DND-41 (cell line): ENCODE results near the gene IL1RN.

Experiments used
- ATAC-seq: fragments of 200-7000 bp; cut with Tn5 transposase; 3 replicates; pipeline ENCODE4 v1.9.1; 2021; ENCODE audit warnings: low read depth; ENCODE audit not compliant: insufficient read depth
- DNase-seq: peaks from one replicate; pipeline ENCODE4 v3.0.0-alpha.2; 2020
- H2AFZ ChIP-seq: 2 replicates; pipeline ENCODE4 v1.6.0; 2012; ENCODE audit warnings: low read depth, low read length
- H3K27ac ChIP-seq: 2 replicates; pipeline ENCODE4 v1.5.1; 2012; ENCODE audit warnings: low read length, inconsistent platforms
- H3K27me3 ChIP-seq: fragments of 200-600 bp; sonication (generic); 2 replicates; pipeline ENCODE4 v1.6.0; 2012; ENCODE audit warnings: low read length, mild to moderate bottlenecking, inconsistent platforms; ENCODE audit not compliant: insufficient read depth, poor library complexity
- H3K36me3 ChIP-seq: 2 replicates; pipeline ENCODE4 v1.5.1; 2012; ENCODE audit warnings: low read length, inconsistent platforms; ENCODE audit not compliant: insufficient read depth
- H3K4me1 ChIP-seq: 2 replicates; pipeline ENCODE4 v1.5.1; 2012; ENCODE audit warnings: mild to moderate bottlenecking, low read length; ENCODE audit not compliant: insufficient read depth
- H3K4me2 ChIP-seq: 2 replicates; pipeline ENCODE4 v1.6.0; 2012; ENCODE audit warnings: mild to moderate bottlenecking, moderate library complexity, low read length, inconsistent platforms; ENCODE audit not compliant: insufficient read depth
- H3K4me3 ChIP-seq, 2 experiments: fragments of 200-600 bp in 1 of 2; shearing (Covaris generic) in 1 of 2; 2 replicates each; pipeline ENCODE4 v1.5.1; 2012 to 2016; ENCODE audit warnings: inconsistent platforms in 2 of 2, low read length in 2 of 2, mild to moderate bottlenecking in 2 of 2, low read depth in 1 of 2, moderate library complexity in 1 of 2
- H3K79me2 ChIP-seq: 2 replicates; pipeline ENCODE4 v1.6.0; 2012; ENCODE audit warnings: low read length, inconsistent platforms; ENCODE audit not compliant: insufficient read depth
- H3K9ac ChIP-seq: 2 replicates; pipeline ENCODE4 v1.6.0; 2012; ENCODE audit warnings: low read depth, mild to moderate bottlenecking, inconsistent platforms, low read length, moderate library complexity
- H3K9me3 ChIP-seq: 2 replicates; pipeline ENCODE4 v1.5.1; 2012; ENCODE audit warnings: low read length, moderate library complexity, mild to moderate bottlenecking, inconsistent platforms; ENCODE audit not compliant: insufficient read depth, severe bottlenecking
- H4K20me1 ChIP-seq: 2 replicates; pipeline ENCODE4 v1.6.0; 2012; ENCODE audit warnings: low read length; ENCODE audit not compliant: insufficient read depth
- CTCF ChIP-seq: IDR thresholded peaks from 2 replicates; pipeline ENCODE4 v1.5.1; 2012; ENCODE audit warnings: borderline replicate concordance, low read length, moderate library complexity, mild to moderate bottlenecking; ENCODE audit not compliant: poor library complexity, severe bottlenecking; ENCODE audit errors: extremely low read depth
- EZH2 ChIP-seq: IDR thresholded peaks from 3 replicates; pipeline ENCODE4 v1.6.1; 2012; ENCODE audit warnings: borderline replicate concordance, low read depth, mild to moderate bottlenecking, moderate library complexity, low read length, inconsistent platforms; ENCODE audit not compliant: severe bottlenecking

IL1RN gene

GRCh38 chr2:113173542-113174375, 46.4 kb downstream of the IL1RN start, which contains the start of gene PSD4:
PSD4 (plus strand) TSS chr2:113173971; CDS start chr2:113182457, 8,486 bp downstream.
- Histone ChIP-seq H3K79me2 (peaks cover 56% of the 10 kb centered on the region), H3K27me3 (no peaks in the 10 kb centered on the region), H3K4me3 (peak within 1 kb of the TSS; percentile 70 to 80), H3K27ac (peak within 1 kb of the TSS; percentile 96), H2AFZ (peak within 1 kb of the TSS; percentile 84), H3K36me3 (peaks cover 36% of the 10 kb centered on the region), H3K9me3 (no peaks in the 10 kb centered on the region), H3K4me1 (peaks cover 57% of the 10 kb centered on the region), H3K4me2 (peak within 1 kb of the TSS; percentile 95), H3K9ac (peak within 1 kb of the TSS; percentile 78), H4K20me1 (peaks cover 28% of the 10 kb centered on the region)
- TF ChIP-seq CTCF (no peak), EZH2 (no peak)
- ATAC-seq (peak; percentile 85), DNase-seq (peak; percentile 97)

GRCh38 chr2:113174376-113174750, 47.0 kb downstream of the IL1RN start:
- Histone ChIP-seq H4K20me1 (peaks cover 34% of the 10 kb centered on the region), H3K27ac (peak overlapping the region; percentile 96), H3K9ac (peak overlapping the region; percentile 78), H3K4me1 (peaks cover 61% of the 10 kb centered on the region), H3K4me3 (peak overlapping the region; percentile 70 to 80), H3K79me2 (peaks cover 63% of the 10 kb centered on the region), H3K36me3 (peaks cover 42% of the 10 kb centered on the region), H2AFZ (peak overlapping the region; percentile 84), H3K27me3 (no peaks in the 10 kb centered on the region), H3K9me3 (no peaks in the 10 kb centered on the region), H3K4me2 (peak overlapping the region; percentile 95)
- peak; percentile 58 for TF ChIP-seq CTCF
- no peak for TF ChIP-seq EZH2
- peak; percentile 57 for DNase-seq
- ATAC-seq = no peak

DNA sequence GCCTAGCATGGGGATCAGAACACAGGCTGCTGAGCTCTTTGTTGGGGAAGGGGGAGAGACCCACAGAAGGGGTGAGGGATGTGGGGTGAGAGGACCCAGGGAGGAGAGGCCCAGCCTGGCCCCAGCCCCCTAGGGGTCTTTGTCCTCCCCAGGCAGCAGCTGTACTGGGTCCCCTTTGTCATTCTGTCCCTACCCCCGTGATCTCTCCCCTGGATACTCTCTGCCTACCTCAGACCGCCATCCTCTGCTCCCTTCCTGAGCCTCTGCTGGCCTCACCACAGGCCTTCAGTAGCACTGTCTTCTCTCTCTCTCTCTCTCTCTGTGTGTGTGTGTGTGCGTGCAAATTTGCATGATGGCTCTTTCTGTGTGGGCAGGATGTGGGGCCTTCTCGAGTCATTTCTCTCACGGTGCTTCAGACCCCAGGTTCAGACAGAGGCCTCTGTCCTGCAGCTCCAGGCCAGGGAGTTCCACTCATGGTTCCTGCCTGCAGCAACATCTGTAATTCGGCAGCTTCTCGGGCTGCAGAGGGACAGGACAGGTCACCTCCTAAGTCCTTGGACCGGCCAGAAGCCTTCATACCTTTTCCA, 47.7 kb downstream of the IL1RN start:
- peak overlapping the region; percentile 70 to 80 for H3K4me3 ChIP-seq
- H3K27ac ChIP-seq = peak overlapping the region; percentile 96
- no peak for TF ChIP-seq EZH2
- TF ChIP-seq CTCF = peak; percentile 3
- peaks cover 70% of the 10 kb centered on the region for H3K79me2 ChIP-seq
- DNase-seq = peak; percentile 84
- no peaks in the 10 kb centered on the region for H3K27me3 ChIP-seq
- H3K9me3 ChIP-seq = no peaks in the 10 kb centered on the region
- peak; percentile 67 for ATAC-seq
- H2AFZ ChIP-seq = peak overlapping the region; percentile 1; the same call in 1 of the 2 replicates
- peak overlapping the region; percentile 78 for H3K9ac ChIP-seq
- H3K4me1 ChIP-seq = peaks cover 67% of the 10 kb centered on the region
- H3K4me2 ChIP-seq = peak overlapping the region; percentile 95
- peaks cover 49% of the 10 kb centered on the region for H3K36me3 ChIP-seq
- peaks cover 41% of the 10 kb centered on the region for H4K20me1 ChIP-seq
